HCT116 (cell line): ENCODE data around the gene MOB2.

Source experiments
- EZH2 ChIP-seq: fragments of 200-600 bp; sonication (generic); IDR thresholded peaks from 2 replicates; pipeline ENCODE4 v1.6.1; 2017; ENCODE audit warnings: antibody characterized with exemption, mixed run types
- FOSL1 ChIP-seq: IDR thresholded peaks from 2 replicates; pipeline ENCODE4 v1.6.1; 2012; ENCODE audit warnings: low read depth
- MAX ChIP-seq: IDR thresholded peaks from 2 replicates; pipeline ENCODE4 v1.6.1; 2012
- POLR2A ChIP-seq: IDR thresholded peaks from 2 replicates; pipeline ENCODE4 v1.7.0; 2011; ENCODE audit warnings: borderline replicate concordance; ENCODE audit not compliant: insufficient read depth, insufficient read length; ENCODE audit errors: extremely low read depth
- POLR2AphosphoS5 ChIP-seq: IDR thresholded peaks from 2 replicates; pipeline ENCODE4 v1.6.1; 2011; ENCODE audit warnings: mild to moderate bottlenecking, low read depth, low read length, moderate library complexity
- RAD21 ChIP-seq: IDR thresholded peaks from 2 replicates; pipeline ENCODE4 v1.6.1; 2012; ENCODE audit warnings: low read depth, mild to moderate bottlenecking
- YY1 ChIP-seq: IDR thresholded peaks from 2 replicates; pipeline ENCODE4 v1.6.1; 2011; ENCODE audit warnings: low read length, low read depth, moderate library complexity, mild to moderate bottlenecking; ENCODE audit not compliant: insufficient replicate concordance; ENCODE audit errors: extremely low read depth
- TF ChIP-seq, protein P1 (sequence below): IDR thresholded peaks from 2 replicates; pipeline ENCODE4 v1.6.1; 2012; ENCODE audit warnings: low read depth
- TF ChIP-seq, protein P2 (sequence below), 3 experiments: fragments of 200-600 bp in 1 of 3; sonication (generic) in 1 of 3; IDR thresholded peaks in 2 of 3; conservative IDR thresholded peaks in 1 of 3; 2 replicates each; pipeline ENCODE4 v1.5.1; 2012 to 2017; ENCODE audit warnings: low read depth in 2 of 3, low read length in 2 of 3, antibody characterized with exemption in 1 of 3, borderline replicate concordance in 1 of 3, control low read depth in 1 of 3, mild to moderate bottlenecking in 1 of 3, mixed read lengths in 1 of 3, mixed run types in 1 of 3, moderate library complexity in 1 of 3; ENCODE audit not compliant: insufficient read depth in 1 of 3

GRCh38 chr11:1444823-1445422 is 41.7 kb downstream of the MOB2 start:
- TF ChIP-seq, protein P1, sequence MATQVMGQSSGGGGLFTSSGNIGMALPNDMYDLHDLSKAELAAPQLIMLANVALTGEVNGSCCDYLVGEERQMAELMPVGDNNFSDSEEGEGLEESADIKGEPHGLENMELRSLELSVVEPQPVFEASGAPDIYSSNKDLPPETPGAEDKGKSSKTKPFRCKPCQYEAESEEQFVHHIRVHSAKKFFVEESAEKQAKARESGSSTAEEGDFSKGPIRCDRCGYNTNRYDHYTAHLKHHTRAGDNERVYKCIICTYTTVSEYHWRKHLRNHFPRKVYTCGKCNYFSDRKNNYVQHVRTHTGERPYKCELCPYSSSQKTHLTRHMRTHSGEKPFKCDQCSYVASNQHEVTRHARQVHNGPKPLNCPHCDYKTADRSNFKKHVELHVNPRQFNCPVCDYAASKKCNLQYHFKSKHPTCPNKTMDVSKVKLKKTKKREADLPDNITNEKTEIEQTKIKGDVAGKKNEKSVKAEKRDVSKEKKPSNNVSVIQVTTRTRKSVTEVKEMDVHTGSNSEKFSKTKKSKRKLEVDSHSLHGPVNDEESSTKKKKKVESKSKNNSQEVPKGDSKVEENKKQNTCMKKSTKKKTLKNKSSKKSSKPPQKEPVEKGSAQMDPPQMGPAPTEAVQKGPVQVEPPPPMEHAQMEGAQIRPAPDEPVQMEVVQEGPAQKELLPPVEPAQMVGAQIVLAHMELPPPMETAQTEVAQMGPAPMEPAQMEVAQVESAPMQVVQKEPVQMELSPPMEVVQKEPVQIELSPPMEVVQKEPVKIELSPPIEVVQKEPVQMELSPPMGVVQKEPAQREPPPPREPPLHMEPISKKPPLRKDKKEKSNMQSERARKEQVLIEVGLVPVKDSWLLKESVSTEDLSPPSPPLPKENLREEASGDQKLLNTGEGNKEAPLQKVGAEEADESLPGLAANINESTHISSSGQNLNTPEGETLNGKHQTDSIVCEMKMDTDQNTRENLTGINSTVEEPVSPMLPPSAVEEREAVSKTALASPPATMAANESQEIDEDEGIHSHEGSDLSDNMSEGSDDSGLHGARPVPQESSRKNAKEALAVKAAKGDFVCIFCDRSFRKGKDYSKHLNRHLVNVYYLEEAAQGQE, result no peak
- TF ChIP-seq POLR2A (no peak), POLR2AphosphoS5 (no peak), MAX (no peak), YY1 (no peak), EZH2 (no peak), FOSL1 (no peak), RAD21 (no peak)
- TF ChIP-seq, protein P2, sequence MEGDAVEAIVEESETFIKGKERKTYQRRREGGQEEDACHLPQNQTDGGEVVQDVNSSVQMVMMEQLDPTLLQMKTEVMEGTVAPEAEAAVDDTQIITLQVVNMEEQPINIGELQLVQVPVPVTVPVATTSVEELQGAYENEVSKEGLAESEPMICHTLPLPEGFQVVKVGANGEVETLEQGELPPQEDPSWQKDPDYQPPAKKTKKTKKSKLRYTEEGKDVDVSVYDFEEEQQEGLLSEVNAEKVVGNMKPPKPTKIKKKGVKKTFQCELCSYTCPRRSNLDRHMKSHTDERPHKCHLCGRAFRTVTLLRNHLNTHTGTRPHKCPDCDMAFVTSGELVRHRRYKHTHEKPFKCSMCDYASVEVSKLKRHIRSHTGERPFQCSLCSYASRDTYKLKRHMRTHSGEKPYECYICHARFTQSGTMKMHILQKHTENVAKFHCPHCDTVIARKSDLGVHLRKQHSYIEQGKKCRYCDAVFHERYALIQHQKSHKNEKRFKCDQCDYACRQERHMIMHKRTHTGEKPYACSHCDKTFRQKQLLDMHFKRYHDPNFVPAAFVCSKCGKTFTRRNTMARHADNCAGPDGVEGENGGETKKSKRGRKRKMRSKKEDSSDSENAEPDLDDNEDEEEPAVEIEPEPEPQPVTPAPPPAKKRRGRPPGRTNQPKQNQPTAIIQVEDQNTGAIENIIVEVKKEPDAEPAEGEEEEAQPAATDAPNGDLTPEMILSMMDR (IDR thresholded peaks at IDR 0.05 in 2 of 3, conservative IDR thresholded peaks at IDR 0.05 in 1 of 3; ENCODE audit: borderline replicate concordance in 1 of 3, insufficient read depth in 1 of 3, low read depth in 2 of 3, low read length in 2 of 3), result no peak
